HepG2 (cell line): ENCODE results near the gene SLC16A3. TPM values are rescaled to one million over a fixed set of nuclear protein-coding genes. Genes with fewer than 3 reads are reported as not detected.

Experiments
- BRF2 ChIP-seq: sonication (generic); formaldehyde crosslinking; IDR thresholded peaks from 2 replicates; pipeline ENCODE4 v1.8.1; 2022; ENCODE audit warnings: mild to moderate bottlenecking, missing genetic modification reagents
- CBX5 ChIP-seq: sonication (generic); formaldehyde crosslinking; IDR thresholded peaks from 2 replicates; pipeline ENCODE4 v1.4.0; 2020; ENCODE audit warnings: missing genetic modification reagents, borderline replicate concordance
- CREB1 ChIP-seq, 2 experiments: fragments of 450-650 bp in 1 of 2; IDR thresholded peaks; 2 replicates each; pipeline ENCODE4 v1.6.1; 2016 to 2017; ENCODE audit warnings: control low read depth in 1 of 2, mild to moderate bottlenecking in 1 of 2, missing compliant biosample characterization in 1 of 2, missing genetic modification characterization in 1 of 2
- DBP ChIP-seq: sonication (generic); formaldehyde crosslinking; IDR thresholded peaks from 2 replicates; pipeline ENCODE4 v1.4.0; 2020; ENCODE audit warnings: missing genetic modification reagents; ENCODE audit errors: not compliant biosample characterization
- DR1 ChIP-seq: sonication (generic); formaldehyde crosslinking; IDR thresholded peaks from 2 replicates; pipeline ENCODE4 v1.8.0; 2021; ENCODE audit warnings: mild to moderate bottlenecking, missing genetic modification reagents, inconsistent platforms
- E2F5 ChIP-seq: sonication (generic); formaldehyde crosslinking; conservative IDR thresholded peaks from 2 replicates; pipeline ENCODE4 v1.4.0; 2020; ENCODE audit warnings: missing genetic modification reagents
- KMT2A ChIP-seq: sonication (generic); formaldehyde crosslinking; IDR thresholded peaks from 2 replicates; pipeline ENCODE4 v1.4.0; 2020; ENCODE audit warnings: missing genetic modification reagents
- LCORL ChIP-seq, 2 experiments: fragments of 450-650 bp in 1 of 2; sonication (generic) in 1 of 2; formaldehyde crosslinking in 1 of 2; IDR thresholded peaks; 2 replicates each; pipeline versions ENCODE4 v1.5.0 to v1.6.1; 2017 to 2020; ENCODE audit warnings: antibody characterized with exemption in 1 of 2, missing genetic modification reagents in 1 of 2
- NR2F6 ChIP-seq, 2 experiments: IDR thresholded peaks; 2 replicates each; pipeline ENCODE4 v1.6.1; 2016; ENCODE audit warnings: antibody characterized with exemption in 1 of 2, mild to moderate bottlenecking in 1 of 2
- PAF1 ChIP-seq: IDR thresholded peaks from 2 replicates; pipeline ENCODE4 v1.6.1; 2016; ENCODE audit warnings: missing genetic modification reagents, missing compliant biosample characterization
- THAP7 ChIP-seq: sonication (generic); formaldehyde crosslinking; IDR thresholded peaks from 2 replicates; pipeline ENCODE4 v1.8.1; 2023; ENCODE audit warnings: mild to moderate bottlenecking, missing genetic modification reagents
- ZFP37 ChIP-seq: sonication (generic); formaldehyde crosslinking; IDR thresholded peaks from 2 replicates; pipeline ENCODE4 v1.4.0; 2020; ENCODE audit warnings: missing genetic modification reagents, borderline replicate concordance
- ZNF224 ChIP-seq: sonication (generic); formaldehyde crosslinking; IDR thresholded peaks from 2 replicates; pipeline ENCODE4 v1.5.0; 2020; ENCODE audit warnings: mild to moderate bottlenecking, missing genetic modification reagents
- ZNF441 ChIP-seq: sonication (generic); formaldehyde crosslinking; IDR thresholded peaks from 2 replicates; pipeline ENCODE4 v1.7.0; 2021; ENCODE audit warnings: missing genetic modification reagents, borderline replicate concordance
- ZNF558 ChIP-seq: sonication (generic); formaldehyde crosslinking; IDR thresholded peaks from 2 replicates; pipeline ENCODE4 v1.9.0; 2022; ENCODE audit warnings: mild to moderate bottlenecking, missing genetic modification reagents, borderline replicate concordance
- ZNF564 ChIP-seq: sonication (generic); formaldehyde crosslinking; IDR thresholded peaks from 2 replicates; pipeline ENCODE4 v1.8.1; 2023; ENCODE audit warnings: mild to moderate bottlenecking, missing genetic modification reagents
- ZNF570 ChIP-seq: sonication (generic); formaldehyde crosslinking; IDR thresholded peaks from 2 replicates; pipeline ENCODE4 v1.4.0; 2020; ENCODE audit warnings: mild to moderate bottlenecking, missing genetic modification reagents, borderline replicate concordance
- ZNF713 ChIP-seq: sonication (generic); formaldehyde crosslinking; IDR thresholded peaks from 2 replicates; pipeline ENCODE4 v1.4.0; 2020; ENCODE audit warnings: mild to moderate bottlenecking, missing genetic modification reagents
- ZNF770 ChIP-seq: sonication (generic); formaldehyde crosslinking; IDR thresholded peaks from 2 replicates; pipeline ENCODE4 v1.5.0; 2020; ENCODE audit warnings: mild to moderate bottlenecking, missing genetic modification reagents
- ZSCAN12 ChIP-seq: sonication (generic); formaldehyde crosslinking; IDR thresholded peaks from 2 replicates; pipeline ENCODE4 v1.9.0; 2021; ENCODE audit warnings: mild to moderate bottlenecking, missing genetic modification reagents
- ZSCAN21 ChIP-seq: sonication (generic); formaldehyde crosslinking; IDR thresholded peaks from 2 replicates; pipeline ENCODE4 v1.8.0; 2022; ENCODE audit warnings: mild to moderate bottlenecking, missing genetic modification reagents, moderate library complexity, borderline replicate concordance
- polyA plus RNA-seq, 8 experiments: library from polyadenylated mRNA; depleted of rRNA in 3 of 8; stranded (reverse) in 7 of 8; unstranded in 1 of 8; fragments of >200 nt; fragmentation: Illumina TruSeq in 4 of 8; extraction: Trizol in 4 of 8; gene quantifications; 2 replicates each; pipeline versions ENCODE4 v1.2.1 to v1.2.3, GENCODE V29; 2011 to 2016; ENCODE audit warnings: low read depth in 4 of 8, missing spikeins in 1 of 8, mixed read lengths in 1 of 8; ENCODE audit not compliant: insufficient read depth in 1 of 8
- total RNA-seq, 5 experiments: library from RNA; depleted of rRNA; stranded (reverse); fragments of >200 nt; fragmentation: Illumina TruSeq; extraction: Trizol; gene quantifications; 2 replicates each; pipeline ENCODE4 v1.2.3, GENCODE V29; 2016; ENCODE audit warnings: low read depth in 1 of 5

The SLC16A3 gene
- total and polyA plus RNA-seq, 2 of the 13 experiments (the other 11 are each of a cell fraction or from before 2014, with no cell fraction given): 242 to 349 TPM

- TF ChIP-seq E2F5: 0 out of 2 replicates have a peak, but pooled peaks have one; percentile 14
- TF ChIP-seq ZNF224: no peak
- TF ChIP-seq KMT2A: peak; percentile 91; the same call in 1 of the 2 replicates
- TF ChIP-seq LCORL (IDR thresholded peaks at IDR 0.05): peak; percentile 41
- TF ChIP-seq LCORL (CRISPR knock-in tag; IDR thresholded peaks at IDR 0.05): peak; percentile 98
- no peak for TF ChIP-seq ZNF713 (CRISPR knock-in tag)
- TF ChIP-seq BRF2: peak; percentile 74
- peak; percentile 61; the same call in 1 of the 2 replicates for TF ChIP-seq DR1 (CRISPR knock-in tag)
- TF ChIP-seq ZNF558 (CRISPR knock-in tag): no peak
- TF ChIP-seq ZNF441 (CRISPR knock-in tag): peak; percentile 66; the same call in 1 of the 2 replicates
- peak; percentile 80 for TF ChIP-seq CREB1 (IDR thresholded peaks at IDR 0.05)
- peak; percentile 76 for TF ChIP-seq CREB1 (CRISPR knock-in tag; IDR thresholded peaks at IDR 0.05)
- peak; percentile 87; the same call in 1 of the 2 replicates for TF ChIP-seq ZFP37 (CRISPR knock-in tag)
- TF ChIP-seq DBP (CRISPR knock-in tag): peak; percentile 97
- TF ChIP-seq CBX5 (CRISPR knock-in tag): peak; percentile 97; the same call in 1 of the 2 replicates
- TF ChIP-seq ZNF770 (CRISPR knock-in tag): no peak
- no peak for TF ChIP-seq THAP7 (CRISPR knock-in tag)
- no peak for TF ChIP-seq ZNF570
- TF ChIP-seq PAF1: no peak
- TF ChIP-seq ZSCAN21 (CRISPR knock-in tag): peak; percentile 97
- TF ChIP-seq ZSCAN12 (CRISPR knock-in tag): peak; percentile 55; the same call in 1 of the 2 replicates
- TF ChIP-seq ZNF564: peak; percentile 71; the same call in 1 of the 2 replicates
- TF ChIP-seq NR2F6 (IDR thresholded peaks at IDR 0.05): peak; percentile 95
- peak; percentile 99 for TF ChIP-seq NR2F6 (CRISPR knock-in tag; IDR thresholded peaks at IDR 0.05)
Measured at GRCh38 chr17:82267575-82268379, 38.9 kb downstream of the SLC16A3 start (continued).
